ENCODE data around the gene GALNS. TPM values are rescaled to one million over a fixed set of nuclear protein-coding genes. Genes with fewer than 3 reads are reported as not detected.
"Not testable (repeated sequence)": the region's sequence is repeated elsewhere in the genome, so short reads cannot be mapped to it uniquely, and the experiment has no call there.

Gene GALNS
- polyA plus RNA-seq, 6 donors from 2014 or later: 6.1 to 21.4 (median 9.5) TPM

DNA sequence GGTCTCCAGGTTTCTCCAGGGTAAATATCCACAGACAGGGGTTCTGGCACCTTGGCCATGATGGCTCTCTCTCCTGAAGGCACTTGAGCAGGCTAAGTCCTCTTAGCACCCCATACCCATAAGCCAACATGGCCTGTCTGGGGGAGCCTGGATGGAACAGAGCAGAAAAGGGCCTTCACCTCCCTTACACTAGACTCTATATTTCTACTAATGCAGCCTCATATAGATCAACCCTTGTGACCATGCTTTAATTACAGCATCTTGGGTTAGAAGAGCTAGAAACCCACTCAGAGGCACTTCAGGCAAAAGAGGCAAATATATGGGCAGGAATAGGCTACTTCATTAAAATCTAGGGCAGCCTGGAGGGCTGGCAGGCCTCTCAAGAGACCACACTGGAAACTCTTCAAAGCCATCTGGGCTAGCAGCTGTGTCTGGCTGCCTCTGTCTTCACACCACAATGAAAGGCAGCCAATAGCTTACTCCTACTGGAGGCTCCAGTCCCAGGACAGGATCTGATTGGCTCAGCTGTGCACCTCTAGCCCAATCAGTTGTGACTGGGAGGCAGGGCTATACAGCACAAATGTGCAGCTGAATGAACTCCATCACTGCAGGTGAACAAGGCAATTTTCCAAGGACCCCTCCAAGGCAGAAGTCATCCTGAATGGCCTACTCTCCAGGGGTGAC lies 57.8 kb downstream of the GALNS start:
- H3K4me1 Mint-ChIP-seq: peaks cover 11 to 39% (median 34%) of the 10 kb centered on the region in 3 donors
- no peak overlapping the region for H3K27ac Mint-ChIP-seq
- no peak for DNase-seq
- H3K27me3 Mint-ChIP-seq: no peaks in the 10 kb centered on the region
- no peaks in the 10 kb centered on the region for H3K9me3 Mint-ChIP-seq
- no peaks in the 10 kb centered on the region for H3K36me3 Mint-ChIP-seq
- no peak for ATAC-seq (ENCODE audit: low read depth in 2 of 2)
- H3K4me3 Mint-ChIP-seq: peak overlapping the region in 1 of 8 donors; percentile 30

DNA sequence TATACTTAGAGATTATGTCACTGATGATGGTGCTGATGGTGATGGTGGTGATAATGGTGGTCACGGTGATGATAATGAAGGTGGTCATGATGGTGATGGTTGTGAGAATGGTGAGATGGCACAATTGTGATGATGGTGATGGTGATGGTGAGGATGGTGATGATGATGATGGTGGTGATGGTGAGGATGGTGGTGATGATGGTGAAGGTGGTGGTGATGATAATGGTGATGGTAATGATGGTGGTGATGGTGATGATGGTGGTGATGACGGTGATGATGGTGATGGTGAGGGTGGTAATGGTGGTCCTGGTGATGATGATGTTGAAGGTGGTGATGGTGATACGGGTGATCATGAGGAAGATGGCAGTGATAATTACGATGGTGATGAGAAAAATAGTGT lies 58.7 kb downstream of the GALNS start:
- no peak overlapping the region for H3K4me3 Mint-ChIP-seq

DNA sequence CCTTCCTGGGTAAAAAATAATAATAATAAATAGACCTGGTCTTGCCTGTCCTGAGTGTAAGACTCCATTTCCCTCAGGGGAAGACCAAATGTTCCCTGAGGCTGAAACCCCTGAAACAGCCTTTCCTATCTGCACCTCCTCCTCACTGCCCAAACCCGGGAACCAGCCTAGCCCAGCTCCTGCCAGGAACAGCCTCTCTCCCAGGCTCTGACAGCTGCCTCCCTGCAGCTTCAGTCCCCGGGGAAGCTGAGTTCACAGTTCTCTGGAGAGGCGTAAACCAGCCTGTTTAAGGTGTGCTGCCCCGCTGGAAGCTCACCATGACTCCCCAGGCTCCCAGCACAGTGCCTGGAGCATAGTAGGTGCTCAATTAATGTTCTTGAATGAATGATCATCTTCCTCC lies 60.5 kb downstream of the GALNS start:
- DNase-seq (no peak), ATAC-seq (ENCODE audit: low read depth in 2 of 2) (no peak)
- Mint-ChIP-seq H3K4me3 (no peak overlapping the region), H3K36me3 (no peaks in the 10 kb centered on the region), H3K27me3 (no peaks in the 10 kb centered on the region), H3K27ac (peak overlapping the region in 1 of 6 donors; percentile 74), H3K9me3 (no peaks in the 10 kb centered on the region), H3K4me1 (peaks cover 18 to 50% (median 44%) of the 10 kb centered on the region in 3 donors)

More for the DNA sequence above, 58.7 kb downstream of the GALNS start:
- Mint-ChIP-seq H3K27ac (no peak overlapping the region), H3K9me3 (no peaks in the 10 kb centered on the region), H3K36me3 (no peaks in the 10 kb centered on the region), H3K27me3 (no peaks in the 10 kb centered on the region), H3K4me1 (peaks cover 11 to 47% (median 42%) of the 10 kb centered on the region in 3 donors)
- DNase-seq: no peak
- ATAC-seq (ENCODE audit: low read depth in 2 of 2): no peak

DNA sequence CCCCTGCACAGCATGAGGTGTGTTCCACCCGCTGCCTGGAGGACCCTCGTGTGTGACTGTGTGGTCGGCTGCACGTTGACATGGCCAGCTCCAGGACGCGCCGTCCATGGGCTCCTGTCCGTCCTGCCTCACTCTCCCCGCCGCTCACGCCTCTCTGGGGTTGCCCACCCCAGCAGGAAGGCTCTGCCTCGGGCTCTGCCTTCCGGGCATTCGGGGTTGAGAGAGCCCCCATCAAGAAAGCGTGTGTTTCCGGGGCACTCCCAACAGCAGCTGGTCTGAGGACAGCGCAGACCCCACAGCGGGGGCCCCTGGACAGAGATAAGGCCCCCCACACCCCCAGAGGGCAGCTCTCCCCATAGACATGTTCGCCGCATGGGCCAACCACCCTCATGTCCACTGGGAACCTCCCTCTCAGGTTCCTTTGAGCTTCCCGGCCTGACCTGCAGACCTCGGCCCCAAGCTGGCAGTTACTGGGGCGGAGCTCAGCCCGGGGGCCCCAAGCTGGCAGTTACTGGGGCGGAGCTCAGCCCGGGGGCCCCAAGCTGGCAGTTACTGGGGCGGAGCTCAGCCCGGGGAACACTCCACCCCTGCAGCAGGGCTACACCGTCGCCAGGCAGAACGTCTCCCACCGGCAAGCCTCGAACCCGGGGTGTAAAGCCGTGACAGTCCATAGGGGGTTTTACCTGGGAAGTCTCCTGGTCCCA lies 63.3 kb downstream of the GALNS start:
- no peak for DNase-seq
- Mint-ChIP-seq H3K27me3 (no peaks in the 10 kb centered on the region), H3K36me3 (no peaks in the 10 kb centered on the region), H3K27ac (peak overlapping the region in 1 of 6 donors; percentile 81), H3K4me1 (peaks cover 25 to 53% (median 46%) of the 10 kb centered on the region in 3 donors), H3K9me3 (no peaks in the 10 kb centered on the region), H3K4me3 (peak overlapping the region in 7 of 8 donors; percentile 19 to 84 (median 43))
- ATAC-seq (ENCODE audit: low read depth in 2 of 2): peak; percentile 34

DNA sequence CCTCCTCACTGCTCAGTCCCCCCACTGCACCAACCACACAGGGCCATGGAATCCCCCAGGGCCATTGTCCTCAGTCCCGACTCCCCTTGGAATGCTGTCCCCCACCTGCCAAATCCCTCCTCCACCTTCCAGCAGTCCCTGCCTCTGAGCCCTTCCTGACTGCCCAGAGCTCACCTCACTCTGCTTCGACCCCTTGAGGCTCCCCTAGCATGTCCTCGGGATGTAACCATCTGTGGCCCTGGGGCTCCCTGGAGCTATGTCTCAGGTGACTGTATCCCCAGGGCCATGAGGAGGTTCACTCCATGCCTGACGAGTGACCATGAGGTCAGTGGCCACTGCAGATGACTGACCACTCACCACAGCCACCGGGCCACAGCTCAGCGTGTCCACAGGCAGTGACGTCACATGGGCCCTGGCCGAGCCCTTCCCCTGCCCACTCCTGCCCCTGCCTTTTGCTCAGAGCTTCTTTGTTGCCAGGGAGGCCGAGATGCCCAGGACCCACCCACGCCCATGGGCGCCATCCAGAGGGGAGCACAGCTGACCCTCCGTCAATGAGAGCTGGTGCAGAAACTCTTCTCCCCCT lies 64.0 kb downstream of the GALNS start:
- peak overlapping the region in 6 of 8 donors; percentile 22 to 69 (median 46) for H3K4me3 Mint-ChIP-seq
- ATAC-seq (ENCODE audit: low read depth in 2 of 2) (no peak), DNase-seq (no peak)
- peak overlapping the region in 2 of 6 donors; percentile 14 to 38 for H3K27ac Mint-ChIP-seq
- H3K36me3 Mint-ChIP-seq: no peaks in the 10 kb centered on the region
- peaks cover 25 to 53% (median 46%) of the 10 kb centered on the region in 3 donors for H3K4me1 Mint-ChIP-seq
- H3K27me3 Mint-ChIP-seq: no peaks in the 10 kb centered on the region
- H3K9me3 Mint-ChIP-seq: no peaks in the 10 kb centered on the region

DNA sequence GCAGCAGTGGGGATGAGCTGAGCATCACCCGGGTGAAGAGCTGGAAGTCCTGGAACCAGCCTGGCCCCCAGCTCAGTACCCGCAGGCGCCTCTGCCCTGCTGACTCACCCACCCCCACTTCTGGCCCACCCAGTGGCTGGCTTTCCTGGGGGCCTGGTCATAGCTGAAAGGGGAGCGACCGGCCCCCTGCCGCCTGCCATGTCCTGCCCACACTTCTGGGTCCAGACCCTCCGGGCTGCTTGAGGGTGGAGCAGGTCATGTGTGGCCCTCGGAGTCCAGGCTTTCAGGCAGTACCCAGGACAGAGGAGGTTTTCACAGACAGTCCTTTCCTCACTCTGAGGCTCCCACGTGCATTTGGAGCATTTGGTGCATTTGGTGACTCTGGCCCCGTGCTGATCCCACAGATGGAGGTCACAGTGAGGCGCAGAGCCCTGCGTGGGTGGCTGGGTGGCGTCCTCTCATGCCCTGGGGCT lies 64.6 kb downstream of the GALNS start:
- Mint-ChIP-seq H3K9me3 (no peaks in the 10 kb centered on the region), H3K4me1 (peaks cover 25 to 53% (median 48%) of the 10 kb centered on the region in 3 donors), H3K27me3 (no peaks in the 10 kb centered on the region), H3K36me3 (no peaks in the 10 kb centered on the region), H3K4me3 (peak overlapping the region in 4 of 8 donors; percentile 25 to 67 (median 26)), H3K27ac (peak overlapping the region in 2 of 6 donors; percentile 41 to 65)
- ATAC-seq (ENCODE audit: low read depth in 2 of 2): no peak
- DNase-seq: no peak

DNA sequence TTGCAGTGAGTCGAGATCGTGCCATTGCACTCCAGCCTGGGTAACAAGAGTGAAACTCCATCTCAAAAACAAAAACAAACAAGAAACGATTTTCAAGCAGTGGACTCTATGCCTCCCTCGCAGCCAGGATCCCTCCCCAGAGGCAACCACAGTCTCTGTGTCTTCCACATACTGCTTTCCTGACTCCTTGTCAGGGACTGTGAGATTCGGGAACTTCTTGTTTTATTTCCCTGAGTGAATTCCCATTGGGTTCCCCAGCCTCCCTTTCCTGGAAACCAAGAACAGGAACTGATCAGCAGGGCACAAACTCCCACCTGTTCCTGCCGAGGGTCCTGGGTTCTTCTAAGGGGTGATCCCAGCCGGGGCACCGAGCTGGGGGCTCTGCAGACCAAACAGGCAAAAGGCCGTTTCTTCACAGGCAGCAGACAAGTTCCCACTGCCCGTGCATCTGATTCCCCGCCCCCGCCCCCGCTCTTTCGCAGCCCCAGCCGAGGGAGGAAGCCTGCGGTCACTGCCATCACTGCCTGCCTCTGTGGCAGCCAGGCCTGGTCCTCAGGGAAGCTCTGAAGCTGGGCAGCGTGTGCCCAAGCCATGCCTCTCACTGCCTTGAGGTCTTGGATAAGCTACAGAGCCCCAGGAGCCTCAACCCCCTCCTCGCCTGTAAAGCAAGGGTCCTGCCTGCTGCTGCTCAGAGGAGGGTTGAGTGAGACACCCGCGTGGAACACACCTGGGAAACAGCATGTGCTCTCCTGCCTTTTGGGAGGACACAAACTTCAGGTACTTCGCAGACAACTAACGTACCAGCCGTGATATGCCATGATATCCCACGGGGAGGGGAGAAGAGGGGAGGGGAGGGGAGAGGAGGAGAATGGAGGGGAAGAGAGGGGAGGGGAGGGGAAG lies 66.2 kb downstream of the GALNS start:
- Mint-ChIP-seq H3K36me3 (no peaks in the 10 kb centered on the region), H3K27me3 (no peaks in the 10 kb centered on the region), H3K9me3 (no peaks in the 10 kb centered on the region), H3K4me1 (peaks cover 25 to 53% (median 48%) of the 10 kb centered on the region in 3 donors), H3K4me3 (peak overlapping the region; percentile 14 to 88 (median 74)), H3K27ac (peak overlapping the region in 4 of 6 donors; percentile 41 to 90 (median 66))
- DNase-seq (no peak), ATAC-seq (ENCODE audit: low read depth in 2 of 2) (peak; percentile 55 to 60)

DNA sequence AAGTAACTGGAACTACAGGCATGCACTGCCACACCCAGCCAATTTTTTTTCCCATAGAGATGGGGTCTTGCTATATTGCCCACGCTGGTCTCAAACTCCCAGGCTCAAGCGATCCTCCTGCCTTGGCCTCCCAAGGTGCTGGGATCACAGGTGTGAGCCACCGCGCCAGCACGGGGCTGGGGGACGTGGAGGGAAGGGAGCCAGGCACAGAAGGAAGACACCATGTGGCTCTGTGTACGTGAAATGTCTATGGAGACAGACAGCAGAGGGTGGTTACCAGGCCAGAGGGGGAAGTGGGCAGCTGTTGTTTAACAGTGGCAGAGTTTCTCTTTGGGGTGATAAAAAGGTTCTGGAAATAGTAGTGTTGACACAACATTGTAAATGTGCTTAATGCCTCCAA lies 67.2 kb downstream of the GALNS start:
- H3K27me3 Mint-ChIP-seq: no peaks in the 10 kb centered on the region
- no peak for DNase-seq
- no peaks in the 10 kb centered on the region for H3K36me3 Mint-ChIP-seq
- H3K27ac Mint-ChIP-seq: peak overlapping the region in 4 of 6 donors; percentile 39 to 72 (median 58)
- H3K9me3 Mint-ChIP-seq: no peaks in the 10 kb centered on the region
- peaks cover 25 to 45% (median 42%) of the 10 kb centered on the region in 3 donors for H3K4me1 Mint-ChIP-seq
- peak; percentile 32 to 45 for ATAC-seq (ENCODE audit: low read depth in 2 of 2)
- H3K4me3 Mint-ChIP-seq: peak overlapping the region in 7 of 8 donors; percentile 14 to 85 (median 67)

DNA sequence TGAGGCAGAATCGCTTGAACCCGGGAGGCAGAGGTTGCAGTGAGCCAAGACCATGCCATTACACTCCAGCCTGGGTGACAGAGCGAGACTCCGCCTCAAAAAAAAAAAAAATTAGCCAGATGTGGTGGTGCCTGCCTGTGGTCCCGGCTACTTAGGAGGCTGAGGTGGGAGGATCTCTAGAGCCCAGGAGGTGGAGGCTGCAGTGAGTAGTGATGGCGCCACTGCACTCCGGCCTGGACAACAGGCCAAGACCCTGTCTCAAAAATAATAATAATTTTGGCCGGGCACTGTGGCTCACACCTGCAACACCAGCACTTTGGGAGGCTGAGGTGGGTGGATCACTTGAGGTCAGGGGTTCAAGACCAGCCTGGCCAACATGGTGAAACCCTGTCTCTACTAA lies 68.0 kb downstream of the GALNS start:
- not testable (repeated sequence) for H3K27me3 Mint-ChIP-seq; H3K36me3 Mint-ChIP-seq; DNase-seq; ATAC-seq (ENCODE audit: low read depth in 2 of 2); H3K9me3 Mint-ChIP-seq
- Mint-ChIP-seq H3K27ac (peak overlapping the region in 1 of 6 donors; percentile 81), H3K4me1 (peaks cover 26 to 44% (median 36%) of the 10 kb centered on the region in 3 donors), H3K4me3 (peak overlapping the region in 1 of 8 donors; percentile 76)

DNA sequence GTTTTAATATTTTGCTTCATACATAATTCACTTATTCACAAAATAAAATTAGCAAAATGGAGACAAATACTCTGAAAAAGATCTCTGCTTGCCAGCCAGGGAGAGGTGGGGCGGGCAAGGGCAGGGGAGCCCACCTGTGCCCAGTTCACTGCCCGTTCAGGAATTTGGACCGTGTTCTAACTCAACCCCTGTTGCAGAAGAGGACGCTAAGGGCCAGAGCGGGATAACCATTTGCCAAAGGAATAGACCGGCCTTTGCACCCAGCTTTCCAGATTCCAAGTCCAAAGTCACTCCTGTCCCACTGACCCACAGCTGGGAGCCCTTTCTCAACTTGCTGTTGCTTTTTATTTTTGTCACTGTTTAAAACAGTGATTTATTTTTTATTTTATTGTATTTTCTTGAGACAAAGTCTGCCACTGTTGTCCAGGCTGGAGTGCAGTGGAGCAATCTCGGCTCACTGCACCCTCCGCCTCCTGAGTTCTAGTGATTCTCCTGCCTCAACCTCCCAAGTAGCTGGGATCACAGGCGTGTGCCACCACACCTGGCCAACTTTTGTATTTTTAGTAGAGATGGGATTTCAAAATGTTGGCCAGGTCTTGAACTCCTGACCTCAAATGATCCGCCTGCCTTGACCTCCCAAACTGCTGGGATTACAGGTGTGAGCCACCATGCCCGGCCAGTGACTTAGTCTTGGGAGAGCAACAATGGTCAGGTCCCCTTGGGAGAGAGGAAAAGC lies 69.0 kb downstream of the GALNS start:
- H3K9me3 Mint-ChIP-seq: no peaks in the 10 kb centered on the region
- no peak for ATAC-seq (ENCODE audit: low read depth in 2 of 2)
- H3K27me3 Mint-ChIP-seq: no peaks in the 10 kb centered on the region
- H3K4me1 Mint-ChIP-seq: peaks cover 35 to 44% (median 36%) of the 10 kb centered on the region in 3 donors
- no peaks in the 10 kb centered on the region for H3K36me3 Mint-ChIP-seq
- H3K27ac Mint-ChIP-seq: peak overlapping the region in 2 of 6 donors; percentile 34 to 82
- no peak for DNase-seq
- peak overlapping the region in 3 of 8 donors; percentile 5 to 62 (median 34) for H3K4me3 Mint-ChIP-seq

DNA sequence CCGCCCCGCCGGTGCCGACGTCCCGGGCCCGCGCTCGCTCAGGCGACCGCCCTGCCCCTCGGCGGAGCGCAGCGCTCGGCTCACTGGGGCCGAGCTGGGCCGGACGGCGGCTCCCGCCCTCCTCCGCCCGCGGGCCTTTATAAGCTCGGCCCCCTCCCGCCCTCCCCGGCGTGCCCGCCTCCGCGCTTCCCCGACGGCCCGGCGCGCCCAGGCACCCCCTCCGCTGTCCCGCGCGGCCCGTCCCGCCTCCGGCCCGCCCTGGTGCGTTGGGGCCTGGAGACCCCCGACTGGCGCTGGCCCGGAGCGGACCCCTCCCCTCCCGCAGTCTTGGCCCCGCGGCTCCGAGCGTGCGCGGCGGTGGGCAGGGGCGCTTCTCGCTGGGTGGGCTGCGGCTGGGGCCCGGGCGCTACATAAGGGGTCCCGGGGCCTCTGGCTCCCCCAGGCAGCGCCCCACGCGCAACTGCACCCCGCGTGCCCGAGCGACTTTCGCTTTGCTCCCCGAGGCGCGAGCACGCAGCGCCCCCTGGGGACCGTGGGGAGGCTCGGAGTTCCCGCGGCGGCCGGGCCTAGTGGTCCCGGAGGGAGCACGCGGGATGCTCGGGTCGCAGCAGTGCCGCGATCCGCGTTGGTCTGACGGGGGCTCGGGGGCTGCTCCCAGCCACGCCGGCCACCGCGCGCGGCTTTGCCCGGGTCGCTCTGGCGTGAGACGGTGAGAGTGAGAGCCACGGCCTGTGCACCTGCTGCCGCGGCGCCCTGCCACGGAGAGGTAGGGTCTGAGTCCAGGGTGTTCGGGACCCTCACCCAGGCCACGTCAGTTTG lies 71.4 kb downstream of the GALNS start, which contains the start of gene PIEZO1:
TSS of gene PIEZO1 (minus strand) at position 115 of the 819 bp plus-strand sequence. CDS start 256 bp downstream, outside the sequence.
- Mint-ChIP-seq H3K4me3 (peak within 1 kb of the TSS; percentile 62 to 92 (median 86)), H3K9me3 (no peaks in the 10 kb centered on the region), H3K4me1 (peaks cover 37 to 47% (median 47%) of the 10 kb centered on the region in 3 donors), H3K27ac (peak within 1 kb of the TSS in 3 of 6 donors; percentile 54 to 89 (median 71)), H3K27me3 (no peaks in the 10 kb centered on the region), H3K36me3 (no peaks in the 10 kb centered on the region)
- DNase-seq (peak; percentile 81), ATAC-seq (ENCODE audit: low read depth in 2 of 2) (peak; percentile 50 to 64)

All from naive B cell (primary cell).